Measurements from ENCODE around the gene A1CF.

DNA sequence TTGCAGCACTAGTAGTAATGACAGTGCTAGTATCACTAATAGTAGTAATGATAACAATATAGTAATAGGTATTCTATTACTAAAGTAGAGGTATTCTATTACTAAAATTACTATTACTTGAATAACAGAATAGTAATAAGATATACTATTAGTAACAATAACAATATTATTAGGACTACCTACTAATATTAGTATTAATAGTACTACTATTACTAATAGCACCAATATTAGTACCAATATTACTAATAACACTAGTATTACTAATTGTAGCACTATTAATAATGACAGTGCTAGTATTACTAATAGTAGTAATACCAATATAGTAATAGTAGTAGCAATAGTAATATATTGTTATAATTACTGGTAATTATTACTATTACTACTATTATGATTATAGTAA lies 24.1 kb downstream of the A1CF start:
- TF ChIP-seq YY1 (IDR thresholded peaks at IDR 0.05; ENCODE audit: insufficient read depth, insufficient read length) (no peak), ZNF274 (IDR thresholded peaks at IDR 0.05; ENCODE audit: low read depth, low read length) (no peak), SUZ12 (IDR thresholded peaks at IDR 0.05; ENCODE audit: extremely low read depth, insufficient read depth, insufficient read length) (no peak)

All from NT2/D1 (cell line).